Measurements from ENCODE around the gene NR3C2. TPM values are rescaled to one million over a fixed set of nuclear protein-coding genes. Genes with fewer than 3 reads are reported as not detected.

The NR3C2 gene
- polyA plus RNA-seq, 3 donors = 0.09 to 0.27 (median 0.20) TPM

GRCh38 chr4:148271166-148271565 is 171.0 kb downstream of the NR3C2 start:
- no peaks in the 10 kb centered on the region for H4K20me1 ChIP-seq (ENCODE audit: insufficient read depth, low read length)
- no peak for DNase-seq
- H3K4me3 ChIP-seq (replicated peaks in 1 of 3; ENCODE audit: low read depth in 2 of 3, low read length in 3 of 3) = no peak overlapping the region
- Mint-ChIP-seq H3K9me3 (peaks cover 0 to 6% (median 3%) of the 10 kb centered on the region in 7 donors), H3K4me1 (no peaks in the 10 kb centered on the region), H3K4me3 (no peak overlapping the region), H3K36me3 (no peaks in the 10 kb centered on the region), H3K27ac (no peak overlapping the region), H3K27me3 (ENCODE audit: low read depth in 3 of 3) (peaks cover 0 to 3% (median 3%) of the 10 kb centered on the region in 3 donors)
- intact Hi-C loops (cut with micrococcal nuclease) = no loop called here
- H3K27me3 ChIP-seq (ENCODE audit: control insufficient read depth in 2 of 2, insufficient read depth in 2 of 2, low read length in 2 of 2) = no peaks in the 10 kb centered on the region
- no peak overlapping the region for H3K9ac ChIP-seq (ENCODE audit: insufficient read depth, low read length, poor library complexity, severe bottlenecking)
- TF ChIP-seq CTCF (IDR thresholded peaks at IDR 0.05) = no peak
- H3K4me2 ChIP-seq (replicated peaks; ENCODE audit: extremely low read depth, low read length, poor library complexity, severe bottlenecking) = no peak overlapping the region
- 83% methylated on average over 1 of the region's 3 CpGs for WGBS (ENCODE audit: insufficient coverage)
- no peaks in the 10 kb centered on the region for H3K9me3 ChIP-seq (replicated peaks in 1 of 2; ENCODE audit: control insufficient read depth in 1 of 2, insufficient read depth in 1 of 2, low read length in 2 of 2)
- no peaks in the 10 kb centered on the region for H3K79me2 ChIP-seq (ENCODE audit: insufficient read depth, low read length)
- H3K4me1 ChIP-seq (ENCODE audit: control insufficient read depth in 1 of 2, insufficient read depth in 2 of 2, low read length in 2 of 2) = no peaks in the 10 kb centered on the region
- no peak overlapping the region for H2AFZ ChIP-seq (ENCODE audit: insufficient read depth, low read depth, low read length, poor library complexity, severe bottlenecking)
- no peak overlapping the region for H3K27ac ChIP-seq (ENCODE audit: low read depth in 1 of 2, low read length in 2 of 2)
- no peaks in the 10 kb centered on the region for H3K36me3 ChIP-seq (replicated peaks in 1 of 2; ENCODE audit: control insufficient read depth in 1 of 2, insufficient read depth in 2 of 2, low read length in 2 of 2)

GRCh38 chr4:148270630-148271029 is 171.6 kb downstream of the NR3C2 start:
- H3K27me3 Mint-ChIP-seq (ENCODE audit: low read depth in 3 of 3) = peaks cover 0 to 3% (median 3%) of the 10 kb centered on the region in 3 donors
- Histone ChIP-seq H3K4me1 (ENCODE audit: control insufficient read depth in 1 of 2, insufficient read depth in 2 of 2, low read length in 2 of 2) (no peaks in the 10 kb centered on the region), H3K27me3 (ENCODE audit: control insufficient read depth in 2 of 2, insufficient read depth in 2 of 2, low read length in 2 of 2) (no peaks in the 10 kb centered on the region), H3K36me3 (replicated peaks in 1 of 2; ENCODE audit: control insufficient read depth in 1 of 2, insufficient read depth in 2 of 2, low read length in 2 of 2) (no peaks in the 10 kb centered on the region), H3K27ac (ENCODE audit: low read depth in 1 of 2, low read length in 2 of 2) (no peak overlapping the region), H3K9me3 (replicated peaks in 1 of 2; ENCODE audit: control insufficient read depth in 1 of 2, insufficient read depth in 1 of 2, low read length in 2 of 2) (no peaks in the 10 kb centered on the region), H2AFZ (ENCODE audit: insufficient read depth, low read depth, low read length, poor library complexity, severe bottlenecking) (no peak overlapping the region), H3K79me2 (ENCODE audit: insufficient read depth, low read length) (no peaks in the 10 kb centered on the region), H4K20me1 (ENCODE audit: insufficient read depth, low read length) (no peaks in the 10 kb centered on the region), H3K4me2 (replicated peaks; ENCODE audit: extremely low read depth, low read length, poor library complexity, severe bottlenecking) (no peak overlapping the region), H3K4me3 (replicated peaks in 1 of 3; ENCODE audit: low read depth in 2 of 3, low read length in 3 of 3) (no peak overlapping the region), H3K9ac (ENCODE audit: insufficient read depth, low read length, poor library complexity, severe bottlenecking) (no peak overlapping the region)
- no peak for DNase-seq
- no peak overlapping the region for H3K4me3 Mint-ChIP-seq
- H3K36me3 Mint-ChIP-seq = no peaks in the 10 kb centered on the region
- no peak for TF ChIP-seq CTCF (IDR thresholded peaks at IDR 0.05)
- WGBS (ENCODE audit: insufficient coverage) = 0% methylated on average over 1 of the region's 1 CpG
- intact Hi-C loops (cut with micrococcal nuclease) = no loop called here
- peaks cover 0 to 6% (median 3%) of the 10 kb centered on the region in 7 donors for H3K9me3 Mint-ChIP-seq
- H3K4me1 Mint-ChIP-seq = no peaks in the 10 kb centered on the region
- H3K27ac Mint-ChIP-seq = no peak overlapping the region
